CD4-positive, alpha-beta T cell treated with Interleukin-1 beta for 1 hour (primary cell): ENCODE data around the gene MAML1.

Experiments
- DNase-seq, 2 donors: peaks; one replicate each; pipeline ENCODE4 v3.0.0-alpha.2; 2020 to 2022

The MAML1 gene

DNA sequence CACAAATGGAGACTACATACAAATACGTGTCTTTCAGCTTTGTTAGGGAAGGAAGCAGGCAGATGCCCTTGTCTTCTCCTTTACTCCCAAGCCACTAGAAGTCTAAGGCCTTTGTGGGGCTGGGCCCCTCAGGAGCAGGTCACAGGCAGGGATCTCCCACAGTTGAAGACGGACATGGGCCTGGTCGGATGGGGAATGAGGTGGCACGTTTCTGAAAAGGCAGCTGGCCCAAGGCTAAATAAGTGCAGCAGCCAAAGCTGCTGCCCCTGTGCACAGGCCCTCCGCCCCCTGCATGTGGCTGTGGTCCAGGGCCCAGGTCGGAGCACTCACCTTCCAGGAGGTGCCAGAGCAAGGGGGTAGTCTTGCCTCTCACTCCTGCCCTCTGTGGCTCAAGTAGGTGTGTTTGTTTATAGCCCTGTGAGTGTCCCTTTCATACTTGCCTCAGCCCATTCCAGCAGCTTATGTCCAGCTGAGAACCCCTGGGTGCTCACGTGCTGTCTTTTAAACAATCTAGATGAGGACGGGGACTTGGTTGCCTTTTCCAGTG lies 89.9 kb downstream of the MAML1 start:
- DNase-seq, result no peak

DNA sequence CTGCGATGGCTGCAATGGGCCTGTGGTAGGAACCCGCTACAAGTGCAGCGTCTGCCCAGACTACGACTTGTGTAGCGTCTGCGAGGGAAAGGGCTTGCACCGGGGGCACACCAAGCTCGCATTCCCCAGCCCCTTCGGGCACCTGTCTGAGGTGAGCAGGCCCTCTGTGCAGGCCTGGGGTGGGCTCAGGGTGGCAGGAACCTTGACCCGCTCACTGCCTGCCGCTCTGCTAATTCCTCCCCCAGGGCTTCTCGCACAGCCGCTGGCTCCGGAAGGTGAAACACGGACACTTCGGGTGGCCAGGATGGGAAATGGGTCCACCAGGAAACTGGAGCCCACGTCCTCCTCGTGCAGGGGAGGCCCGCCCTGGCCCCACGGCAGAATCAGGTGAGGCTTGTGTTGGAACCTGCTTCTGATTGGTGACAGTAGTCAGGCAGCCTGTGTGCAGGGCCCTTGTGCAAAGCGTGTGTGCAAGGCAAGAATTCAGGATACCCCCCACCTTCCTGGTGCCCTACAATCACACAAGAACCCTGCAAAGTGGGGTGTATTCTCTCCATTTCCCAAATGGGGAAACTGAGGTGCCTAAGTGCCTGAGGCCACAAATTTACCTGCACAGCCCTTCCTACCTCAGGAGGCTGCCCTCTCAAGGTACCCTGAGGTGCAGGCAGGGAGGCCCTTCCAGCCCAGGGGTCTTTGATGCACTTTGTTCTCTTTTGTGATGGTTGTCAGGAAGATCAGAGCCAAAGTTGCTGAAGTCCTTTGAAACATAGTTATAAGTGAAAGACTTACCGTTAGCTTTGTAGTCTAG lies 91.5 kb downstream of the MAML1 start:
- DNase-seq, result no peak

DNA sequence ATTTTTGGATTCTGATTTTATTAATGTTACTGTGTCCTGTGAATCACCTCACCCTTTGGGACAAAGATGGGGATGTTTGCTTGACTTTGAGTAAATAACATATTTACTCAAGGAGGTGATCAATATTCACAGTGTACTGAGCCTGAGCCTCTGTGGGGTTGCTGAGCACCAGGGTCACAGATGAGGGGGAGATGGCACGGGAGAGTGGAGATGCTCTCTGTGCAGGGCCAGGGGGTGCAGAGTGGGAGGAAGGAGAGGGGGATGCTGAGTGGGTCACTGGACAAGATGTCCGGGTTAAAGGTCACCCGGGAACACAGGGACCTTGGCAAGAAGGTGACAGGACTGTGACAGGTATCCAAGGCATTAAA lies 92.1 kb downstream of the MAML1 start:
- no peak for DNase-seq

DNA sequence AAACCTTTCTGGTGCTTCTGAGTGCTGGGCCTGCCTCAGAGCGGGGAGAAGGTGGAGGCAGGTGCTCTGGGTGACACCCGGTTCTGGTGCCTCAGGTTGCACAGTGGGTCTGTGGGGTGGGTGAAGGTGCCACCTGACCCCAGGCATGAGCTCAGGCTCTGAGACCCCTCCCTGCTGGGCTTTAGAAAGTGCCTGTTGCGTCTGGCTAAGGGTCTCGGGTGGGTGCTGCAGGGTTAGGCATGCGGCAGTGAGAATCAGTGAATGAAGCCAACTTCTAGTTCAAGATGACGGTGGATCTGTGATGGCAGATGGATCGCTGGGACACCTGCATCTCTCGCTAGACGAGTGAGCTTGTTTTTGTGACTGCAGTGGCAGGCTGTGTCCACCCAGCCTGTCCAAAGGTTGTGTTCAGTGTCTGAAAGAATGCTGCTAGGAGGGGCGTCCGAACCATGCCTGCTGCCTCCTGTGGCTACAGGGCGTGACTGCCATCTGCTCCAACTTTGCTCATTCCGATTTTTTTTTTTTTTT lies 93.1 kb downstream of the MAML1 start:
- DNase-seq, result no peak
